Measurements from ENCODE around the gene CXorf65. TPM values are rescaled to one million over a fixed set of nuclear protein-coding genes. Genes with fewer than 3 reads are reported as not detected.

Gene CXorf65
- total and polyA plus RNA-seq, 8 donors = 0.43 TPM; not detected in 7

DNA sequence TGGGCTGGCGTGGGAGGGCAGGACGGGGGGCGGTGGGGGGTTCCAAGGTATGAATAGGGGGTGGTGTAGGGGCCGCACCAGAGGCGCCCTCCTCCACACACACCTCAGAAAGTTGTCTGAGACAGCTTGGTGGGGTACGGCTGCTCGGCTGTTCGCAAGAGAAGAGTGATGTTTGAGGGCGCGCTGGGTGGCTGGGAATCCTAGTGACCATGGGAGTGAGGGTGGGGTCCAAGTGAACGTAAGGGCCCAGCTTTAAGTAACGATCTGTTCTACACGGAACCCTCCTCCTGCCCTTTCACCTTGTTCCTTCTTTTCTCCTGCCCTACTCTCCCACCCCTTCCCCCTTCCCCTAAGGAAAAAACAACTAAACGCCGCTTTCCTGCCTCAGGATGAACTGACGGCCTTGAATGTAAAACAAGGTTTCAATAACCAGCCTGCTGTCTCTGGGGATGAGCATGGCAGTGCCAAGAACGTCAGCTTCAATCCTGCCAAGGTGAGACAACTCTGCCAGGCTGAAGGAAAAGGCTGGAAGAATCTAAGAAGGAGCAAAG, 12.5 kb upstream of the CXorf65 start:
- DNase-seq = no peak

DNA sequence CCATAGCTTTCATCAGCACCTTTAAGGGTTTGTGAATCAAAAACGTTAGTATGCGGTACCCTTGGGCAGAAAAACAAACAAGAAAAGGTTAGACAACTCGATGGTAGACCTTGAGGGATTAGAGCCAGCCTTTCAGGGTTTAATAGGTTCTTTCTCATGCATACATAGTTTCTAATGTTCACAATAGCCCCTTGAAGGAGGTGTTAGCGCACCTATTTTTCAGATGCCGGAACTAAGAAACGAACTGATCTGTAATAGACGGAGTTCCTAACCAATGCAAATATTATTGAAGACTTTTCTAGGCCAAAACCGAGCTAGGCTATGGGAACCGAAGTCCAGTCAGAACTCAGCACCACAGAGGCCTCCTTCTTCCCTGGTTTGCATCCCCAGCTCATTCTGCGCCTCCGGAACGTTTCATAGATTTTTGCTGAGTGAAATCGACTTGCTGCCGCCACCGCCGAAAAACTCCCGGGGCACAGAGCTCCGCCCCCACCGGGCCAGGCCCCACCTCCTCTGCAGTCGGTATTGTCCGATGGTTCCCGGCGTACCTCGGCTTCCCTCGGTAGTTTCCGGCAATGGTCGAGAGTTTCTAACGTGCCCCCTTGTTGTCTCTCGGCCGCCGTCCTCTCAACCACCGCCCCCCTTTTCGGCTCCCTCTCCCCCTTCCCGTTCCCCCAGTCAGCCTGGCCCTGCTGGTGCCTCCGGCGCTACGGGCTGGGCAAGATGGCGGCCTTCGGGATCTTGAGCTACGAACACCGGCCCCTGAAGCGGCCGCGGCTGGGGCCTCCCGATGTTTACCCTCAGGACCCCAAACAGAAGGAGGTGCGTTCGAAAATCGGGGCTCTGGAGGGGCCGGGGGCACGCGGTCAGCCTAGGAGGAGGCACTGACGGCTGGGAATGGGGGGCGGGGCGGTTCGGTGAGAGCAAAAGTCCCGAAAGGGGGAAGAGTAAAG, 11.8 kb upstream of the CXorf65 start, which contains the start of gene MED12:
MED12 (plus strand) TSS at position 565 of the 953 bp plus-strand sequence; CDS start at position 724, 159 bp downstream.
- intact Hi-C loops (cut with DNase I; ENCODE audit: low total_unique reads) = no loop called here
- no peaks in the 10 kb centered on the region for H3K9me3 ChIP-seq
- peaks cover 0 to 25% (median 12%) of the 10 kb centered on the region in 4 donors for H3K4me1 ChIP-seq
- peak; percentile 80 to 95 for DNase-seq
- H3K27ac ChIP-seq = peak within 1 kb of the TSS; percentile 72 to 87 (median 86)
- no peaks in the 10 kb centered on the region for H3K27me3 ChIP-seq
- TF ChIP-seq EP300 (IDR thresholded peaks at IDR 0.05) (no peak), POLR2AphosphoS5 (IDR thresholded peaks at IDR 0.05) (peak in 2 of 3 donors; percentile 13 to 48), POLR2A (IDR thresholded peaks at IDR 0.05) (no peak), CTCF (IDR thresholded peaks at IDR 0.05) (no peak)
- peaks cover under 1 to 33% (median 27%) of the 10 kb centered on the region in 4 donors for H3K36me3 ChIP-seq
- H3K4me3 ChIP-seq = peak within 1 kb of the TSS; percentile 57 to 69 (median 63)
- WGBS, 5 donors = 0 to 27% (median 2%) methylated on average over 28 to 56 of the region's 56 CpGs

More for the DNA sequence above, 12.5 kb upstream of the CXorf65 start:
- peak overlapping the region; percentile 57 to 69 (median 63) for H3K4me3 ChIP-seq
- TF ChIP-seq POLR2A (IDR thresholded peaks at IDR 0.05) = no peak
- TF ChIP-seq EP300 (IDR thresholded peaks at IDR 0.05) = no peak
- peaks cover 6 to 40% (median 35%) of the 10 kb centered on the region in 4 donors for H3K36me3 ChIP-seq
- peak overlapping the region in 4 of 5 donors; percentile 82 to 87 (median 86) for H3K27ac ChIP-seq
- intact Hi-C loops (cut with DNase I; ENCODE audit: low total_unique reads) = no loop called here
- H3K9me3 ChIP-seq = no peaks in the 10 kb centered on the region
- no peaks in the 10 kb centered on the region for H3K27me3 ChIP-seq
- 2 to 43% (median 6%) methylated on average over 6 to 17 of the region's 17 CpGs for WGBS, 5 donors
- H3K4me1 ChIP-seq = peaks cover 0 to 25% (median 12%) of the 10 kb centered on the region in 4 donors

DNA sequence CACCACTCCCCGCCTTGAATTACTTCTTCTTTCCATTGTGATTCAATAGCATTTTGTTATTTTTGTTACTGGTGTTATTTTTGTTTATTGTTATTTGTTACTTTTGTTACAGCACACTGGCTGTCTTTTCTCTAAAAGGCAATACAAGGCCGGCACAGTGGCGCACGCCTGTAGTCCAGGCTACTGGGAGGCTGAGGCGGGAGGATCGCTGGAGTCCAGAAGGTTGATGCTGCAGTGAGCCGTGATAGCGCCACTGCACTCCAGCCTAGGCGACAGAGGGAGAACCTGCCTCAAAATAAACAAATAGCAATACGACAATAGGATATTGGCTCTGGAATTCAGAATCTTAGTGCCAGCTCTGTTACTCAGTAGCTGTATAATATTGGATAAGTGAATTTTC, 10.8 kb upstream of the CXorf65 start:
- no peak for TF ChIP-seq EP300 (IDR thresholded peaks at IDR 0.05)
- TF ChIP-seq POLR2A (IDR thresholded peaks at IDR 0.05) = no peak
- no peak for TF ChIP-seq POLR2AphosphoS5 (IDR thresholded peaks at IDR 0.05)
- no peak for TF ChIP-seq CTCF (IDR thresholded peaks at IDR 0.05)
- intact Hi-C loops (cut with DNase I; ENCODE audit: low total_unique reads) = no loop called here
- 71 to 82% (median 79%) methylated on average over 9 to 10 of the region's 10 CpGs for WGBS, 5 donors
- Histone ChIP-seq H3K27me3 (no peaks in the 10 kb centered on the region), H3K4me3 (no peak overlapping the region), H3K27ac (no peak overlapping the region), H3K36me3 (peaks cover 0 to 23% (median 18%) of the 10 kb centered on the region in 4 donors), H3K9me3 (no peaks in the 10 kb centered on the region), H3K4me1 (peaks cover 0 to 25% (median 12%) of the 10 kb centered on the region in 4 donors)
- DNase-seq = no peak

GRCh38 chrX:71111921-71112431, 5.4 kb upstream of the CXorf65 start:
- H3K4me3 ChIP-seq = no peak overlapping the region
- 51 to 59% (median 53%) methylated on average over 5 of the region's 5 CpGs for WGBS, 5 donors
- no peaks in the 10 kb centered on the region for H3K27me3 ChIP-seq
- TF ChIP-seq CTCF (IDR thresholded peaks at IDR 0.05) (no peak), POLR2AphosphoS5 (IDR thresholded peaks at IDR 0.05) (no peak), EP300 (IDR thresholded peaks at IDR 0.05) (no peak), POLR2A (IDR thresholded peaks at IDR 0.05) (no peak)
- no peaks in the 10 kb centered on the region for H3K36me3 ChIP-seq
- peak overlapping the region; percentile 10 to 71 (median 51) for H3K27ac ChIP-seq
- no peak for DNase-seq
- H3K4me1 ChIP-seq = no peaks in the 10 kb centered on the region
- H3K9me3 ChIP-seq = no peaks in the 10 kb centered on the region
- intact Hi-C loops (cut with DNase I; ENCODE audit: low total_unique reads) = no loop called here

All from stomach (tissue), 9 donors.